ENCODE measurements around the gene LRRC41.
"Not testable (repeated sequence)": the region's sequence is repeated elsewhere in the genome, so short reads cannot be mapped to it uniquely, and the experiment has no call there.

The LRRC41 gene

GRCh38 chr1:46246136-46246535 lies 57.3 kb downstream of the LRRC41 start:
- DNase-seq: not testable (repeated sequence)

GRCh38 chr1:46244656-46245371 lies 58.6 kb downstream of the LRRC41 start:
- no peak for DNase-seq

- DNase-seq: not testable (repeated sequence)
These were observed 59.6 kb downstream of the LRRC41 start for GRCh38 chr1:46243831-46244230.

GRCh38 chr1:46242918-46243317 lies 60.5 kb downstream of the LRRC41 start:
- no peak for DNase-seq

GRCh38 chr1:46241733-46242132 lies 61.7 kb downstream of the LRRC41 start:
- DNase-seq: not testable (repeated sequence)

GRCh38 chr1:46238865-46239264 lies 64.6 kb downstream of the LRRC41 start:
- not testable (repeated sequence) for DNase-seq

GRCh38 chr1:46236882-46237281 lies 66.5 kb downstream of the LRRC41 start:
- DNase-seq: no peak

- not testable (repeated sequence) for DNase-seq
These were observed 72.2 kb downstream of the LRRC41 start for GRCh38 chr1:46231231-46231630.
